ENCODE measurements around the gene SYT9.
"Not testable (repeated sequence)": the region's sequence is repeated elsewhere in the genome, so short reads cannot be mapped to it uniquely, and the experiment has no call there.

The SYT9 gene

DNA sequence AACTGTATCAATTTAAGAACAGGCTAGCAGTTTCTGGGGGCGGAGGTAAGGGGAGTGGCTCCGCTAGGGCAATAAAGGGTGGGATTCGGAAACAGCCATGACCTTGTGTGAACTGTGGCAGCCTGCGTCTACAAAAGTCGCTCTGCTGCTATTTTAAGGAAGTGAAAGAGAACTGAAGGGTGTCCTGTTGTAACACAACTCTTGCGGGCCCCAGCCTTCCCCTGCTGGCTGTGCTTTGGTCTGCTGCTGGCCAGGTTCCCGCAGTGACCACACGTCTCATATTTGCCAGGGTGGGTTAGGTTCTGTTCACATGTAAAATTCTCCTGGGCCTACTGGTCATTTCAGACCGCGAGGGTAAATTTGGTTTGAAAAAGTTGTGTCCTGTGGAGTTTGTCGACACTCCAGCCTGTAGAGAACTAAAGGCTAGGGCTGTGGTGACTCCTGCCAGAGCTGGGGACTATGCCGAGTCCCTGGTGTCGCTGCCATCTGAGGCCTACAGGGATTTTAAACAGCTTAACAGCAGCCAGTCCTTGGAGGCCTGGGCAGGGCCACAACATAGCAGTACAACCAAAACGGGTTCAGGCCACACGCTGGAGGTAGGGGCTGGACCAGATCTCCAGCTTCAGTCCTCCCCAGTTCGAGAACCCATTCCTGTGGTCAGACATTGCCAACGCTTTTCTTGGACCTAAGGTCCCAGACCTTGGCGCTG is 261.0 kb downstream of the SYT9 start:
- peak; percentile 25 for DNase-seq

DNA sequence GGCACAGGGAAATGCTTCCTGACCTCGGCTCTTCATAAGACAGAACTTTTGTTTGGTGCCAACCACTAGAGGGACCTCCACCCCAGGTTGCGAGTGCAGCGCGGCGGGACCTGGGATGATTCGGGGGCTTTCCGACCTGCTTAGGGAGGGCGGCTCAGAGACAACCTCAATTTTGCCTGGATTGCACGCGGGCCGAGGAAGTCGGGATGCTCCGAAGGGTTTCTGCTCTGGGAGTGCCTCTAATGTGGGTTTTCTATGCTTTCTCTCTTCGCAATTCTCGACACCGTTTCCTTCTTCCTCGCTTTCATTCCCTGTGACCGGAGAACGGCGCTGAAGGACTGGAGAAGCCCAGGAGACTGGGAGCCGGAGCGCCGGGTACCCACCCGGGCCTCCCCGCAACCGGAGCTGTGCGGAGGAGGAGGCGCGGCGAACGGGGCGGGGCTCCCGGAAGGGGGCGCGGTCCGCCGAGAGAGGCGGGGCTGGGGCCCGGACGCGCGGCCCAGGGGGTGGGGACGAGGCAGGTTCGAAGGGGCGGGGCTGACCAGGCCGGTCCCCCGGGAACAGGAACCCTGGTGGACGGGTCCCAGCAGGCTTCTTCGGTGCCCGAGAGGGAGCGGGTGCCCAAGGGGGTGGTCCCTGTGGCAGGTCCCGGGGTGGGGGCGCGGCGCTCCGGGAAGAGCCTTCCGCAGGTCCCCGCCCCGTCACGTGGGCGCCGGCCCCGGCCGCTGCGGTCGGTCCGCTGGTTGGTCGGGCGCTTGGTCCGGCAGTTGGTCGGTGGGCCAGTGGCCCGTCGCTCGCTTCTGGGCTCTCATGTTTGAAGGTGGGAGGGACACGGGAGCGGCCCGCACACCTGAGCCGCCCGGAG is 261.8 kb downstream of the SYT9 start, which contains the start of gene PPFIBP2:
Gene PPFIBP2 (plus strand): TSS at position 766 of the 865 bp plus-strand sequence. CDS start 35,477 bp downstream, outside the sequence.
- DNase-seq, result peak; percentile 70

DNA sequence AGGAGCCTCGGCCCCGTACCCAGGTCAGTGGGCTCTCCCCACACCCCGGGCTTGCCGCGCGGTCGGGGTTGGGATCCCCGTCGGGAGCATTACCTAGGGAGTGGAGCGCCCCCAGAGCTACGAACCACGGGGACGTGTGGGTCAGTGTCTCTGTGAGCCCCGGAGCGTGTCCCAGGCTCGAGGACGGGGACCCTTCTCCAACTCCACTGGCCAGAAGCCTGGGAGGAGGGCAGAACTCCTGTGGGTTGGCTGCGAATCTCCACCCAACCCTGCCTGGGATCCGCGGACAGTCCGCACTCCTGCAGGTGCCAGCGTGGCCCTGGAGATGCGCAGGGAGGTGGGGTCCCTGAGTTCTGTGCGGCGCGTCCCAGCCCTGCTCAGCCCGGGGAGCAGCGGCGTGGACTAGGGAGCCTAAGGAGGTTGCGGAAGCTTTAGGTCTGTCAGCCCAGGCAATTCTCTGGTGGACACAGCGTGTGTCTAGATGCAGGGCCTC is 262.4 kb downstream of the SYT9 start:
- no peak for DNase-seq

DNA sequence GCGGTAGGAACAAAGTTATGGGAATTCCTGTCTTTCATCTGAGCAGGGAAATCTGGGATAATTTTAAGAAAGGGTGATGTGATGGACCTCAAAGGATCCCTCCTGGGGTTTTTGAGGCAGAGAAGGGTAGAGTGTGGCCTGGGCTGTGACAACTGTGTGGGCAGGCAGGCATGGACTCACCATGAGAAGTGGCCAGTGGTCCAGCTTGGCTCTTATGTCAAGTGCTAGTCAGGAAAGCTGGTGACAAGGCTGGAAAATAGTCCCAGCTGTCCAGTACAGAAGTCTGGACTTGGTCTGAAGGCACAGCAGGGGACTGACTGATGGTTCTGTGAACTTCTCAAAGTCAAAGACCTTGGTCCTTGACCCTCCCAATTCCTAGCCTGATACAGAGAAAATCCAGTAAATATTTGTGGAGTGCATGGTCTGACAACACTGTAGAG is 263.8 kb downstream of the SYT9 start:
- DNase-seq, result no peak

DNA sequence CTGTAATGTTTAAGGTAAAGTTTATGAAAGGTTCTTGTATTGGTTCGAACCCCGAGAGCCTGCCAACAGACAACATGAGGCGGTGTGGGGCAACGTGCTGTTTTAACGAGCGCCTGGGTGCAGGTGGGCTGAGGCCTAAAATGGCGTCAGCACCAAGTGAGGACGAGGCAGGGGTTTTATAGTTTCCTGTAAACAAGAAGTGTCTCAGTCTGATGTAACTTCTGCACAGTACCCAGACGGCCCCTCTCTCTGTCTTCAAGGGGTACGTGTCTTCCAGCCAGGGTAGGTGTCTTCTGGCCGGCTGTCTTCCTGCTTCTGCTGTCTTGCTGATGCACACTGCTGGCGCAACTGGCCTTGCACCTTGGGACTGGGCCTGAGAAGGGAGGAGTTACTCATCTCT is 264.8 kb downstream of the SYT9 start:
- no peak for DNase-seq

DNA sequence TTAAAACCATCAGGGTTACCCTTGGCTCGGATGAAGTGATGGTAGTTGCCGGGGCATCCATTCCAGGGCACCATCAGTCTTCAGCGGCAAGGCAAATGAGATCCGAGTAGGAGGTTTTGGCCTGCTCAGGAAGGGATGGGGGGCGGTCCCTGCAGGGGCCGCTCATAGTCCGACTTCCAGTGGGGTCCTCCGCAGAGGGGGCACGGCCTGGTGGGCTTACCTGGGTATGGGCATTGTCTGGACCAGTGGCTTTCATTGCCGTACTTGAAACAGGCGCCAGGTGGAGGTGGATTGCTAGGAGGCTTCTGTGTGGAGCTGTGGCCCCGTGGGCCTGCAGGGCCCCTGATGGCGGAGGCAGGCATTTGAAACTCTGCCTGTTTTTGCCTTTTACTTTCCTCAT is 266.0 kb downstream of the SYT9 start:
- DNase-seq, result not testable (repeated sequence)
